ENCODE results near the gene C8G. TPM values are rescaled to one million over a fixed set of nuclear protein-coding genes. Genes with fewer than 3 reads are reported as not detected.

The C8G gene
- total and polyA plus RNA-seq, 2 of the 13 experiments (the other 11 are each of a cell fraction or from before 2014, with no cell fraction given), result 4.9 to 12.8 TPM

DNA sequence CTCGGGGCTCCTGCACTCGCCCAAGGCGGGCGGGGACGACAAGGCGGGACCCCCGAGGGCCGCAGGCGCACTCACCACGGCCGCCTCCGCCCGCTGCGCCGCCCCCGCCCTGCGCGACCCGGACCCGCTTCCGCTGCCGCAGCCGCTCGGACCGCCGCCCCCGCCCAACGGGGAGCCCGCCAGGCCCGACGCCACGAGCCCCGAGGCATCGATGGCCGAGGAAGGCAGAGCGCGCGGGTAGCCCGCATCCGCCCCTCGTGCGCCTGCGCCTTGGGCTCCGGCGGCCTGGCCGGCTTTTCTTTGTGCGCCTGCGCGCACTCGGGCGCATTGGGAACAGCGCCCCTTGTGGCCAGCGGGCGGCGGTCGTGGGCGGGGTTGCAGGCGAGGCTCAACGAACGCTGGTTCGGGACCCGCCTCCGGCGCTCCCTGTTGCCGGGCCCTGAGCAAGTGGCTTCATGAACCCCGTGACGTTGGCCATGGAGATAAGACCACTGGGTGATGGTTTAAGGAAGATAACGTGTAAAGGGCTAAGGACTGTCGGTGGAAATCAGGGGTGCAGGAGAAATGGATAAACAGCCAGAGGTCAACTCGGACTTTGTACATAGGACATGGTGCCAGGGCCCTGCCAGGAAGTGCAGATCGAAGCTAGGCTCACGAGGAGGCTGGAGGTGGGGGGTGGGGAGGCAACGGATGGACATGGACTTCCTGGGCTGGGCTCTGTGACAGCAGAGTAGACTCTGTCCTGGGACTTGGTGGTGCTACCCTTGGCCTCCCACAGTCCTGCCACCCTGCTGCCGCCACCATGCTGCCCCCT, at the start of gene C8G, which contains the start of gene FBXW5 (continued):
- TF ChIP-seq NCOA2 (CRISPR knock-in tag; IDR thresholded peaks at IDR 0.05) (peak; percentile 14; the same call in 1 of the 2 replicates), SRF (IDR thresholded peaks at IDR 0.05; ENCODE audit: low read depth, low read length) (peak; percentile 94), ZNF782 (CRISPR knock-in tag; IDR thresholded peaks at IDR 0.05; ENCODE audit: borderline replicate concordance) (peak; percentile 47; the same call in 1 of the 2 replicates), MIXL1 (CRISPR knock-in tag; IDR thresholded peaks at IDR 0.05) (0 out of 2 replicates have a peak, but pooled peaks have one; percentile 23), JARID2 (CRISPR knock-in tag; IDR thresholded peaks at IDR 0.05; ENCODE audit: insufficient replicate concordance) (no peak), BHLHE40 (IDR thresholded peaks at IDR 0.05; ENCODE audit: low read length) (peak; percentile 11), KLF12 (CRISPR knock-in tag; IDR thresholded peaks at IDR 0.05; ENCODE audit: borderline replicate concordance) (peak; percentile 25; the same call in 1 of the 2 replicates), ZNF850 (CRISPR knock-in tag; conservative IDR thresholded peaks at IDR 0.05) (0 out of 2 replicates have a peak, but pooled peaks have one; percentile 40), ATF7-NPFF (CRISPR knock-in tag; IDR thresholded peaks at IDR 0.05; ENCODE audit: low read depth) (no peak), ZMYM2 (CRISPR knock-in tag; IDR thresholded peaks at IDR 0.05) (peak; percentile 98), RBM39 (IDR thresholded peaks at IDR 0.05; ENCODE audit: low read depth, low read length, poor library complexity, severe bottlenecking) (peak; percentile 86), BCL6 (CRISPR knock-in tag; IDR thresholded peaks at IDR 0.05) (peak; percentile 56; the same call in 1 of the 2 replicates), RARG (CRISPR knock-in tag; IDR thresholded peaks at IDR 0.05; ENCODE audit: low read depth) (peak; percentile 77; the same call in 1 of the 2 replicates), IKZF1 (IDR thresholded peaks at IDR 0.05) (no peak), EP300 (IDR thresholded peaks at IDR 0.05; ENCODE audit: low read depth in 2 of 2, low read length in 2 of 2) (no peak; a peak in 1 of 4 replicates), EP300 (CRISPR knock-in tag; IDR thresholded peaks at IDR 0.05; ENCODE audit: borderline replicate concordance) (0 out of 2 replicates have a peak, but pooled peaks have one; percentile 40)
- TF ChIP-seq, protein P1, sequence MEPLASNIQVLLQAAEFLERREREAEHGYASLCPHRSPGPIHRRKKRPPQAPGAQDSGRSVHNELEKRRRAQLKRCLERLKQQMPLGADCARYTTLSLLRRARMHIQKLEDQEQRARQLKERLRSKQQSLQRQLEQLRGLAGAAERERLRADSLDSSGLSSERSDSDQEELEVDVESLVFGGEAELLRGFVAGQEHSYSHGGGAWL (CRISPR knock-in tag; IDR thresholded peaks at IDR 0.05), result no peak
- TF ChIP-seq, protein P2, sequence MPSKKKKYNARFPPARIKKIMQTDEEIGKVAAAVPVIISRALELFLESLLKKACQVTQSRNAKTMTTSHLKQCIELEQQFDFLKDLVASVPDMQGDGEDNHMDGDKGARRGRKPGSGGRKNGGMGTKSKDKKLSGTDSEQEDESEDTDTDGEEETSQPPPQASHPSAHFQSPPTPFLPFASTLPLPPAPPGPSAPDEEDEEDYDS (CRISPR knock-in tag; IDR thresholded peaks at IDR 0.05), result peak; percentile 13; the same call in 1 of the 2 replicates
- TF ChIP-seq, protein P3, sequence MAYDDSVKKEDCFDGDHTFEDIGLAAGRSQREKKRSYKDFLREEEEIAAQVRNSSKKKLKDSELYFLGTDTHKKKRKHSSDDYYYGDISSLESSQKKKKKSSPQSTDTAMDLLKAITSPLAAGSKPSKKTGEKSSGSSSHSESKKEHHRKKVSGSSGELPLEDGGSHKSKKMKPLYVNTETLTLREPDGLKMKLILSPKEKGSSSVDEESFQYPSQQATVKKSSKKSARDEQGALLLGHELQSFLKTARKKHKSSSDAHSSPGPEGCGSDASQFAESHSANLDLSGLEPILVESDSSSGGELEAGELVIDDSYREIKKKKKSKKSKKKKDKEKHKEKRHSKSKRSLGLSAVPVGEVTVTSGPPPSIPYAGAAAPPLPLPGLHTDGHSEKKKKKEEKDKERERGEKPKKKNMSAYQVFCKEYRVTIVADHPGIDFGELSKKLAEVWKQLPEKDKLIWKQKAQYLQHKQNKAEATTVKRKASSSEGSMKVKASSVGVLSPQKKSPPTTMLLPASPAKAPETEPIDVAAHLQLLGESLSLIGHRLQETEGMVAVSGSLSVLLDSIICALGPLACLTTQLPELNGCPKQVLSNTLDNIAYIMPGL (CRISPR knock-in tag; IDR thresholded peaks at IDR 0.05; ENCODE audit: borderline replicate concordance in 1 of 2, low read depth in 1 of 2), result peak in 1 of 2 experiments; percentile 87; a peak in 3 of 4 replicates
- TF ChIP-seq, protein P4, sequence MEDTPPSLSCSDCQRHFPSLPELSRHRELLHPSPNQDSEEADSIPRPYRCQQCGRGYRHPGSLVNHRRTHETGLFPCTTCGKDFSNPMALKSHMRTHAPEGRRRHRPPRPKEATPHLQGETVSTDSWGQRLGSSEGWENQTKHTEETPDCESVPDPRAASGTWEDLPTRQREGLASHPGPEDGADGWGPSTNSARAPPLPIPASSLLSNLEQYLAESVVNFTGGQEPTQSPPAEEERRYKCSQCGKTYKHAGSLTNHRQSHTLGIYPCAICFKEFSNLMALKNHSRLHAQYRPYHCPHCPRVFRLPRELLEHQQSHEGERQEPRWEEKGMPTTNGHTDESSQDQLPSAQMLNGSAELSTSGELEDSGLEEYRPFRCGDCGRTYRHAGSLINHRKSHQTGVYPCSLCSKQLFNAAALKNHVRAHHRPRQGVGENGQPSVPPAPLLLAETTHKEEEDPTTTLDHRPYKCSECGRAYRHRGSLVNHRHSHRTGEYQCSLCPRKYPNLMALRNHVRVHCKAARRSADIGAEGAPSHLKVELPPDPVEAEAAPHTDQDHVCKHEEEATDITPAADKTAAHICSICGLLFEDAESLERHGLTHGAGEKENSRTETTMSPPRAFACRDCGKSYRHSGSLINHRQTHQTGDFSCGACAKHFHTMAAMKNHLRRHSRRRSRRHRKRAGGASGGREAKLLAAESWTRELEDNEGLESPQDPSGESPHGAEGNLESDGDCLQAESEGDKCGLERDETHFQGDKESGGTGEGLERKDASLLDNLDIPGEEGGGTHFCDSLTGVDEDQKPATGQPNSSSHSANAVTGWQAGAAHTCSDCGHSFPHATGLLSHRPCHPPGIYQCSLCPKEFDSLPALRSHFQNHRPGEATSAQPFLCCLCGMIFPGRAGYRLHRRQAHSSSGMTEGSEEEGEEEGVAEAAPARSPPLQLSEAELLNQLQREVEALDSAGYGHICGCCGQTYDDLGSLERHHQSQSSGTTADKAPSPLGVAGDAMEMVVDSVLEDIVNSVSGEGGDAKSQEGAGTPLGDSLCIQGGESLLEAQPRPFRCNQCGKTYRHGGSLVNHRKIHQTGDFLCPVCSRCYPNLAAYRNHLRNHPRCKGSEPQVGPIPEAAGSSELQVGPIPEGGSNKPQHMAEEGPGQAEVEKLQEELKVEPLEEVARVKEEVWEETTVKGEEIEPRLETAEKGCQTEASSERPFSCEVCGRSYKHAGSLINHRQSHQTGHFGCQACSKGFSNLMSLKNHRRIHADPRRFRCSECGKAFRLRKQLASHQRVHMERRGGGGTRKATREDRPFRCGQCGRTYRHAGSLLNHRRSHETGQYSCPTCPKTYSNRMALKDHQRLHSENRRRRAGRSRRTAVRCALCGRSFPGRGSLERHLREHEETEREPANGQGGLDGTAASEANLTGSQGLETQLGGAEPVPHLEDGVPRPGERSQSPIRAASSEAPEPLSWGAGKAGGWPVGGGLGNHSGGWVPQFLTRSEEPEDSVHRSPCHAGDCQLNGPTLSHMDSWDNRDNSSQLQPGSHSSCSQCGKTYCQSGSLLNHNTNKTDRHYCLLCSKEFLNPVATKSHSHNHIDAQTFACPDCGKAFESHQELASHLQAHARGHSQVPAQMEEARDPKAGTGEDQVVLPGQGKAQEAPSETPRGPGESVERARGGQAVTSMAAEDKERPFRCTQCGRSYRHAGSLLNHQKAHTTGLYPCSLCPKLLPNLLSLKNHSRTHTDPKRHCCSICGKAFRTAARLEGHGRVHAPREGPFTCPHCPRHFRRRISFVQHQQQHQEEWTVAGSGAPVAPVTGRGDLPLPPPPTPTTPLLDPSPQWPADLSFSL (CRISPR knock-in tag; IDR thresholded peaks at IDR 0.05), result no peak
